Epithelial cell of alveolus of lung (primary cell): ENCODE data around the gene TSHR. TPM values are rescaled to one million over a fixed set of nuclear protein-coding genes. Genes with fewer than 3 reads are reported as not detected.

ENCODE experiments used
- total RNA-seq: library from RNA; depleted of rRNA; stranded (reverse); fragments of >200 nt; gene quantifications from 2 replicates; pipeline ENCODE4 v1.2.1, GENCODE V29; 2015

TSHR gene
- not detected in 2 replicates for total RNA-seq

DNA sequence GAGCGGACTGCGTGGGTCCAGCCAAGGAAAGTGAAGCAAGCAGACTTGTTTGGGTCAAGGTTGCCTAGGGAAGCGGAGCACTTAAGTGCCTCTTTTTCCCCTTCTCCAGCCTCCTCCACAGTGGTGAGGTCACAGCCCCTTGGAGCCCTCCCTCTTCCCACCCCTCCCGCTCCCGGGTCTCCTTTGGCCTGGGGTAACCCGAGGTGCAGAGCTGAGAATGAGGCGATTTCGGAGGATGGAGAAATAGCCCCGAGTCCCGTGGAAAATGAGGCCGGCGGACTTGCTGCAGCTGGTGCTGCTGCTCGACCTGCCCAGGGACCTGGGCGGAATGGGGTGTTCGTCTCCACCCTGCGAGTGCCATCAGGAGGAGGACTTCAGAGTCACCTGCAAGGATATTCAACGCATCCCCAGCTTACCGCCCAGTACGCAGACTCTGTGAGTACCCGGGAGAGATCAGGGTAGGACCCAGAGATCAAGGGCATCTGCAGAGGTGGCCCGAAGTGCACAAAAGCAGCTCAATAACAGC lies at the start of gene TSHR:
TSHR (plus strand) TSS at position 206 of the 526 bp plus-strand sequence; CDS start at position 266, 60 bp downstream.

DNA sequence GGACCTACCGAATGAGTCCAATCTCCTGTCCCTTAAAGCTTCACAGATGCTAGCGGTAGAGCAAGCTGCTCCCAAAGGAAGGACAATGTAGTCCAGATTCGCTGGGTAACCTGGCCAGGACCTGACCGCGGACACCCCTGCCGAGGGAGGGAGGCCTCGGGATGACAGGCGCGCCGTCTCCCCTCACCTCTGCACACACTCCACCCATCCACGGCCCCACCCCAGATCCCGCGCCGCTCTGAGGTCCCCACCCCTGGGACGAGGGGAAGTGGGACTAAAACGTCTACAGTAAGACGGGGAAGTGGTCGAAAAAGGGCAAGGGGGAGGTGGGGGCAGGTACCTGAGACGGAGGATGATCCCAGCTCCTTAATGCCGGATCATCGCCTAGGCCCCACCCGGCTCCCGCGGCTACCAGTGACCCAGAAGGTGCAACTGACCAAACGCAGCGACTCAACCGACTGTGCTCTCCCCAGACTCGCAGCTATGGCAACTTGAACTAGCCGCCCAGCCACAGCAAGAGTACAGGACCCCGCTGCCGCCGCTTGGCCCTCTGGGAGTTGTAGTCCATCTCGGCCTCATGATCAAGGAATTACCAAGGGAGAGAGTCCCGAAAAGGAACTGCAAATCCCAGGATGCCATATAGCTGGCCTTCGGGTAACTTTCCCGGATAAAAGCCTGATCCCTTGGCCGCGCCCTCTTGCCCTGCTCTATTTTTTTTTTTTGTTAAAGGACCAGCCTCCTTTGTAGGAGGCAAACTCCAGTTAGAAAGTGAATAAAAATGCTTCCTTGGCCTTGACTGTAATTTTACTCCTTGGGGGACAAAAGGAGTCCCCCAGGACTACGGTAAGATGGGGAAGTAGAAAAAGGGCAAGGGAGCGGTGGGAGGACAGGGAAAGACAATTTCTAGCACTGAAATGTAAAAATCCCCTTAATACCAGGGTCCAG lies 13.9 kb upstream of the TSHR start, which contains the start of gene CEP128:
CEP128 (minus strand) TSS at position 498 of the 945 bp plus-strand sequence.

Other genes starting within 250 kb of the TSHR start
- gene CEP128, start 13.9 kb upstream of the TSHR start, total RNA-seq: 1.4 and 6.6 TPM in 2 replicates